Retina (tissue), 1 donor: ENCODE results near the gene ADCY2.

Experiments used
- DNase-seq: peaks from one replicate; pipeline ENCODE4 v3.0.0-alpha.2; 2016

The ADCY2 gene

DNA sequence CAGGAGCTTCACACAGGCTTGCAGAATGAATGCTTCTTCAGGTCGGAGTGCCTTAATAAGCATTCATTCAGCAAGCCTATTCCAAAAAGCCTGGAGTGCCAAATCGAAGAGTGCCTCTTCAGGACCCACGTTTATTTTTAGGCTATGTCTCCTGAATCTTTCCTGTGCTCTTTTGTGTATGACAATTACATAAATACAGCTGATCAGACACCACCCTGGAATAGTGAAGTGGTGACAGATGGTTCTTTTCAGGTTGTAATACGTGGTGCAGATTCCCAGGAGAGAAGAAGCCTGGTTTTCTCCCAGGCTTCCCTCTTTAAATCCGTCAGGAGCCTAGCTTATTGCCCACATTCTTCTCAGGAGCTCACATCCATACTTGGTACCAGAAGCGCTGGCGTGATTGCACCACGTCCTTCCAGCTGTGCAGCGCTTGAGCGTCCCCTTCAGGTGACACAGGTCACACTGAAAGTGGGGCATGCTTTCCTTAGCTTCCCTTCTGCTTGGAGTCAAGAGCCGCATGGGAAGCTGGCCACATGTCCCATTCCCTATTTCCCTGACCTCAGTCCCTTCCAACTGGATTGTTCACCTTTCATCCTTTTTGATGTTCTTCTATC lies 123.1 kb downstream of the ADCY2 start:
- DNase-seq = no peak

- DNase-seq = no peak
These were observed 123.6 kb downstream of the ADCY2 start for GRCh38 chr5:7519564-7519963.

GRCh38 chr5:7529880-7530279 lies 133.9 kb downstream of the ADCY2 start:
- DNase-seq = no peak

- no peak for DNase-seq
These were observed 138.0 kb downstream of the ADCY2 start for GRCh38 chr5:7533941-7534340.

DNA sequence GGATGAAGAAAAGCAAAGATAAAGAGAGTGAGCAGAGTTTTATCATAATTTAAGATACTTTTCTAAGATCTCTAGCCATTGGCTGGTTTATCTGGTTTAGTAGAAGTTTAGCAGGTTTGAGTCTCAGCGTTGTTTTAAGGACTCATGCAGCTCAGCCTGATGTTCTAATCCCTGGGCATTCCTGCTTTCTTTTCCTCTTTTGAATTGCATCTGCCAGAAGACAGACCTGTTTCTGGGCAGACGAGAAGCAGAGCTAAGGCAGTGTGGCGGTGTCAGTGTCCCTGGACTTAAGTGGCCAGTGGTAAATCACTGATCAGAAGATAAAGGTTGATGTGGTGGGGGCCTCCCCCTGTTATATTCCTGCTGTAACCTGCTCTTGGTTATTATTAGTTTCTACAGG lies 138.6 kb downstream of the ADCY2 start:
- no peak for DNase-seq

GRCh38 chr5:7537573-7537972 lies 141.6 kb downstream of the ADCY2 start:
- no peak for DNase-seq

- no peak for DNase-seq
These were observed 143.6 kb downstream of the ADCY2 start for GRCh38 chr5:7539571-7539970.

- no peak for DNase-seq
These were observed 145.0 kb downstream of the ADCY2 start for GRCh38 chr5:7540736-7541485.

DNA sequence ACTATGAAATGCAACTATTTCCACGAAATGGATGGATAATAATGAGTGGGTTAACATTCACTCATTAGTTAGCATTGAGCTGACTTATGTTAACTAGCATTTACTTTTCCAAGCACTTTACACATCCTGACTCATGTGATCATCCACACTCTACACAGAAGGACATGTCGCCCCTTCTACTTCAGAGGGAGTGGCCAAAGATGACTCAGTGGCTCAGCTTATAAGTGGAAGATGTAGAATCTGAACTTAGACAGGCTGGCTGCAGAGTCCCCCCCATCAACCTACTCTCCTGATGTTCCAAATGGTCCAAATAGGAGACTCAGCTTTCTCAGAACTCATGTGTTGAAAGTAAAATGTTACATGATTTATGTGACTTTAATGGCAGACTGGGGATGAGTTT lies 146.0 kb downstream of the ADCY2 start:
- DNase-seq = no peak

DNA sequence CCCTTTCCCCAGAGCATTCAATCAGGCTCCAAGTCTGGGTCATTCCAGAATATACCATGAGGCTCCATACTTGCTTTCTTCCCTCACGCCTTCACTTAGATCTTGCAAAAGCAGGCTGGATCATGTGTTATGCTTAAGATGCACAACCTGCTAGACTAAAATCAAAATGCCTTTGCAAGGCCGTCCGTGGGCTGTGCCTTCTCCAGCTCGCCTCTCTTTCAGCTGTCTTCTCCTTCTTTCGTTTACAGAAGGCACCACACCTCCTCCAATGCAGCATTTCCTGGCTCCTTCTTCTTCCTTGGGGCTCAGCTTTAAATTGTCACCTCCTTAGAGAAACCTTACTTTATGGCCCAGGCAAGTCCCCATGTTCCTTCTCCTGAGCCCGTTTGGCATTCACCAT lies 150.6 kb downstream of the ADCY2 start:
- no peak for DNase-seq

DNA sequence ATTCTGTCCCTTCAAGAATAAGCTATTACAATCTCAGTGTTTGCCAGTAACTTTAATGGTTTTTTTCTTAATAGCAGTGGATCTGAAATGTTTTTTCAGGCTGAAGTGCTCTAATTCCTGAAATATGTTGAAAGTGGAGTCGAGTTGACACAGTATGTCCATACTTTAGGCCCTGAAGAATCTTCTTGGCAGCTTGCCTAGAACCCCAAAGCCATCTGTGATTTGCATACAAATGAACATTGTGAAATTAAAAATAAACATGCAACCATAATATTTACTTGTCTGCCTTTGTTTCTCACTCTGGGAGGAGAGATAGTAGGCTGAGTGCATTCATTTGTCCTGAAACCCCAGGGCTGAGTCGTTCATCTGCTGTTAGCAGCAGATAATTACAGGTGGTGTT lies 152.7 kb downstream of the ADCY2 start:
- no peak for DNase-seq

DNA sequence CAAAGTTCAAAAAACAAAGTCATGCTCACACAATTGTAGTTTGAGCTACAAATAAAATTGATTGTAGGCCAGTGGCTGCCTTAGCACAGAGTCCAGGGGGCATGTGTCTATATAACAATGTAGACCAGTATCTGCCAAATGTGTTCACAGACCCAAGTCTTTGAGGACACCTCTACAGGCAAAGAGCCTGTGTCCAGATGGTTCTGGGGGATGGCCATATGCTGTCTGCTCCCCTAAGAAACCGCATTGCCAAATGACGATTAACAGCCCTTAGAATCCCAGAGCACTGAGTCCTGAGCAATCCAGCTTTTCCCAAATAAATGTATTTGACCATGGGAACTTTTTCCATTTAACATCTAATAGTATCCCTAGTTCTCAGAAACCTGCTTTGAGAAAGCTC lies 169.6 kb downstream of the ADCY2 start:
- no peak for DNase-seq

DNA sequence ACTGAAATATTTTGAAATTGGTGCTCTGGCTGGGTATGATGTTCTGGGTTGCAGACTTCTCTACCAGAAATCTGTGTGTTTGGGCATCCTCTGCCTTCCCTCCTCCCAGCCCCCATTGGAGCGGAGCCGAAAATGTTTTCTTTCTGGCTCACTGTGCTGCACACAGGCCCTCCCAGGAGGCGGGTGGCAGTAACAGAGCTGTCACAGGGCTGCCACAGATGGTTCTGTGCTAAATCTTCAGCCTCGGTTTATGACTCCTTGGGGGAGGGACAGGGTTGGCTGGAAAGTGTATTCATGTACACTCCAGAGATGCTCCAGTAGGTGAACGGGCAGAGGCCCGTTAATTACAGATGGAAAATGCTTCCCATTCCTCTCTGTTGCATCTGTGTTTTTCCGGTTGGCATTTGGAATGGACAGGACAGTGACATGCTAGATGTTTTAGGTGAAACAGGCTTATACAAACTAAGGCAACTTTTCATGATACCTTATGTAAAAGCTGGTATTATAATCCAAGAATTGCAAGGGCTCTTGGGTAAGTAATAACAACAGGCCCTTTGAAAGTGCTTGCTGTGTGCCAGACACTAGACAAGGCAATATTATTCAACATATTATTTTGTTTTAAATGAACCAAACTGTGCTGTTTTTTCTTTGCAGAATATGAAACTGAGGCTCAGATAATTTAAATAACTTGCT lies 180.2 kb downstream of the ADCY2 start:
- DNase-seq = peak; percentile 30

DNA sequence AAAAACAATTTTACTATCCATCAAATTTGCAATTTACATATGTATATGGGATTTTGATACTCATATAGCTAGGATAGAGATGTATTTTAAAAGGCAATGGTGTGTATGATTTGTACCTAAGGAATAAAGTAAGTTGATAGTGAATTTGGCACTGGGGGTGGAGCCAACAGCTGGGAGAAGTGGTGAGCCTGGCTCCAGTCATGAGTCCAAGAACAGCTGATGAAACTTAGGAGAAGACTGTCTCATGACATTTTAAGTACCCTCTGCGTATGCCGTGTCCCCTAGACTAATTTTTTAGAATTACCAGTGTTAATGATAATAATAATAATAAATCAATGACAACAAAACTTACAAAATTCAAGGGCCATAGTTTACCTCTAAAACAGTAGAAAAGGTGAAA lies 181.4 kb downstream of the ADCY2 start:
- DNase-seq = no peak

DNA sequence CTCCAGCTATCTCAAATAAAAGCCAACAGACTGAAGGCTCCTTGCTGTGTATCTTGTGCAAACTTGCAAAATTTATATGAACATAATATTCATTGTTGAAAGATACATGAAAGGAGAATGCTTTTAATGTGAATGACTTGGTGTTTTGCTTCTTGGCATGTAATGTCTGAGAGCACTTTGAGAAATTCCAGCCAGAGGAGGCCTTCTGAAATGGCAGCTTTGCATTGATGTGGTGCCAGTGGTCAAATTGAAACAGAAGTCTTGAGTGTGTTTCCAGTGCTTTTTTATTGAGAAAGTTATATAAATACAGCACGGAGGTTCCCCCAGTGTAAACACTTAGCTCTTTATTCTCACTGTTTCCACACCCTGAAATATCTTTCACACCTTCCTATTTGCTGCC lies 182.1 kb downstream of the ADCY2 start:
- no peak for DNase-seq

DNA sequence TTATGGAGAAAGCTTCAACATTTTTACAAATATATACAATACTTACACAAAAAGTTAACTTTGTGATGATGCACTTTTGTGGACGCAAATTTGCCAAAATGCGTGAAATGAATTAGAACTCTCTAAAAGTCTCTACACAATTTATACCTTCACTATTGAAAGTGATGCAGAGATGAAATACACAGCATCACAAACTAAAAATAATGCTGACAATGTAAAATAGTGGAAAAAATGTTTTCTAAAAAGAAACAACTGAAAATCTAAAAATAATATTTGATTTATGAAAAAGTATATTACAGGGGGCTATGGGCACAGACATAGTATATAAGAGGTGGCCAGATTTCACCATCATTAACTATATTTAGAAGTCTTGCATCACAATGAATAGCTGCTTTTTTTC lies 188.8 kb downstream of the ADCY2 start:
- DNase-seq = no peak

GRCh38 chr5:7585807-7586206 lies 189.9 kb downstream of the ADCY2 start:
- DNase-seq = no peak

DNA sequence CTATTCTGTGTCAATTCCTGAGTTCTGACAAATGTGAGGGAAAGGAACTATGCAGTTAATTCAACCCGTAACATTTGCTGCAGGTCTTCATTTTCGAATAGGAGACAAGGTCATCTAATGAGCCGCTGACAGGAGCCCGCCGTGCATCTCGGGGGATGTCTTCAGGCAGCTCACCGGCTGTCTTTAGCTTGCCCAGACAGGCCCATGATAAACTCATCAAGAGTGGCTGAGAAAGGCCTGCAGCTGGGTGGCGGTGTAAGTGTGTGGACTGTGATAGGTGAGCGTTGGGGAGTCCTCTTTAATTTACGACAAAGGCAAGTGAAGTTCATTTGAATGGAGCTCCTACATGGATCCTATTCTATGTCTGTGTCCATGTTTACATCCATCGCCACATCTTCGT lies 190.5 kb downstream of the ADCY2 start:
- no peak for DNase-seq

- no peak for DNase-seq
These were observed 193.9 kb downstream of the ADCY2 start for GRCh38 chr5:7589800-7590199.

DNA sequence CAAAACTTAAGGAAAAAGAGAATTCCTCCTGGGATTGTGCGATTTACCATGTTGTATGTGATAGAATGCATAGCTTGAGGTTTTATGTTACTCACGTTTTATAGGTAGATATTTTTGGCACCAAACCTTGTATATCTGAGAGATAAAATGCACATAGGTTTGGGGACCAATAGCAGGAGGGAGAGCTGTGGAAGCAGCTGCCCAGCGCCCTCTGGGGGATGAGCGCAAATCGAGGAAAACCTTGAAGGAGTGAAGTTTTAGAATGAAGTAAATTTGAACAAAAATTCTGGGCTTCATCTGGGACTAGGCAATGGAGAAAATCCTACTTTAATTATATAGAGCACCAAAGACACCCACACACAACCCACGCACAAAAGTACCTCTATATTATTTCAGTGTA lies 197.0 kb downstream of the ADCY2 start:
- no peak for DNase-seq

GRCh38 chr5:7597059-7597642 lies 201.2 kb downstream of the ADCY2 start:
- DNase-seq = no peak

DNA sequence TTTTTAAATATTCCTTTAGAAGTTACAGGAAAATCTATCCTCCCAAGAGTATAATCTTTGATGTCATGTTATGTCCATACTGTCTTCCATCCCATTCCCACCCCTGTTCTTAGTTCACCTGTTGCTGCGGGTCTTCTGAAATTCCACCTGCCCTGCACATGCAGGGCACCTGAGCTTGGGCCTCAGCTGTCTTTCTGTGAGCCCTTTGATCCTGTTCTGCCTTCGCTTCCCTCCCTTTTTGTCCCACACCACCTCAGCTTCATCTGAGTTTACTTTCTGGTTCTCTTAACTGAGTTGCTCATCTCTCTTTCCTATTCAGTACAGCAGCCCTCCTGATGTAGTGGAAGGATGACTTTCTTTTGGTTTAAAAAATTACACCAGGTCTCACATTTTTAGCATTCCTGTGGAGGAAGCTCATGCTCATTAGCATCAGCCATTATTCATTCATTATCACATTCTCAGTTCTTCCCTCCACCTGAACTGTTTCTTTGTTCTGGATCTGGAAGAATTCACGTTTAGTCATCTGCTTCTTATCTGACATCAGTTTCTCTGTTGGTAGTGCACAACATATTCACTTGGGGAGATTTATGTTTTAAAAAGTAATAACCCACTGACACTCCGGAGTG lies 211.0 kb downstream of the ADCY2 start:
- DNase-seq = no peak

- no peak for DNase-seq
These were observed 212.8 kb downstream of the ADCY2 start for GRCh38 chr5:7608772-7609171.
